ENCODE results near the gene SSH2. TPM values are rescaled to one million over a fixed set of nuclear protein-coding genes. Genes with fewer than 3 reads are reported as not detected.

Gene SSH2
- total and polyA plus RNA-seq, 9 of the 15 experiments (the other 6 are each of a cell fraction or from before 2014, with no cell fraction given) = 3.9 to 16.1 (median 10.2) TPM

DNA sequence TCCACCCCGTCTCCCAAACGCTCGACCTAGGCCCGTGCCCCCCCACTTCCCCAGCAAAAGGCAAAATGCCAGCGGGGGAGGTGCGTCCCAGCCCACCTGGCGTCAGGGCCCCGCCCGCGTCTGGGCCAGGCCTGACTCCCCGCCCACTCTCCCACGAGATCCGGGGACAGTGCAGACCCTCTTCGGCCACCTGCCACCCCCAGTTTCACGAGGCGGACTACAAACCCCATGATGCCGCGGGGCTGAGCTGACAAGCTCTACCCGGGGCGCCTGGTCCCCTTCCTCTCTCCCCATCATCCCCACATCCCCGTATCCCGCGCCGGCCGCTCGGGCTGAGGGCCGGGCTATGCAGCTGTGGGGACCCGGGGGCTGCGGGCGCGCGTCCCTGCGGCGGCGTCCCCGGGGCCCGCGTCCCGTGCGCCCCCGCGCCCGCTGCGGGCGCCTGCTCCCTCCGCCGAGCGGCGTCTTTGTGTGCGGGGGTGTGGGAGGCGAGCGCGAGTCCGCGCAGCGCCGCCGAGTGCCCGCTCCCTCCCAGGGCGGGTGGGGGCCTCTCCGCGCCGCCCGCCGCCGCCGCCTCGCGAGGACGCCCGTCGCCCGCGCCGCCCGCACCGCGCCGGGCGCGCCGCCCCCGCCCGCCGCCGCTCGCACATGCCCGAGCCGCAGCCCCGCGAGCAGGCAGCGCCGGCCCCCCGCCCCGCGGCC is 337.0 kb downstream of the SSH2 start, which contains the start of gene ANKRD13B (continued):
- TF ChIP-seq, protein P1, sequence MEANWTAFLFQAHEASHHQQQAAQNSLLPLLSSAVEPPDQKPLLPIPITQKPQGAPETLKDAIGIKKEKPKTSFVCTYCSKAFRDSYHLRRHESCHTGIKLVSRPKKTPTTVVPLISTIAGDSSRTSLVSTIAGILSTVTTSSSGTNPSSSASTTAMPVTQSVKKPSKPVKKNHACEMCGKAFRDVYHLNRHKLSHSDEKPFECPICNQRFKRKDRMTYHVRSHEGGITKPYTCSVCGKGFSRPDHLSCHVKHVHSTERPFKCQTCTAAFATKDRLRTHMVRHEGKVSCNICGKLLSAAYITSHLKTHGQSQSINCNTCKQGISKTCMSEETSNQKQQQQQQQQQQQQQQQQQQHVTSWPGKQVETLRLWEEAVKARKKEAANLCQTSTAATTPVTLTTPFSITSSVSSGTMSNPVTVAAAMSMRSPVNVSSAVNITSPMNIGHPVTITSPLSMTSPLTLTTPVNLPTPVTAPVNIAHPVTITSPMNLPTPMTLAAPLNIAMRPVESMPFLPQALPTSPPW (CRISPR knock-in tag; IDR thresholded peaks at IDR 0.05) = peak; percentile 46
- TF ChIP-seq, protein P2, sequence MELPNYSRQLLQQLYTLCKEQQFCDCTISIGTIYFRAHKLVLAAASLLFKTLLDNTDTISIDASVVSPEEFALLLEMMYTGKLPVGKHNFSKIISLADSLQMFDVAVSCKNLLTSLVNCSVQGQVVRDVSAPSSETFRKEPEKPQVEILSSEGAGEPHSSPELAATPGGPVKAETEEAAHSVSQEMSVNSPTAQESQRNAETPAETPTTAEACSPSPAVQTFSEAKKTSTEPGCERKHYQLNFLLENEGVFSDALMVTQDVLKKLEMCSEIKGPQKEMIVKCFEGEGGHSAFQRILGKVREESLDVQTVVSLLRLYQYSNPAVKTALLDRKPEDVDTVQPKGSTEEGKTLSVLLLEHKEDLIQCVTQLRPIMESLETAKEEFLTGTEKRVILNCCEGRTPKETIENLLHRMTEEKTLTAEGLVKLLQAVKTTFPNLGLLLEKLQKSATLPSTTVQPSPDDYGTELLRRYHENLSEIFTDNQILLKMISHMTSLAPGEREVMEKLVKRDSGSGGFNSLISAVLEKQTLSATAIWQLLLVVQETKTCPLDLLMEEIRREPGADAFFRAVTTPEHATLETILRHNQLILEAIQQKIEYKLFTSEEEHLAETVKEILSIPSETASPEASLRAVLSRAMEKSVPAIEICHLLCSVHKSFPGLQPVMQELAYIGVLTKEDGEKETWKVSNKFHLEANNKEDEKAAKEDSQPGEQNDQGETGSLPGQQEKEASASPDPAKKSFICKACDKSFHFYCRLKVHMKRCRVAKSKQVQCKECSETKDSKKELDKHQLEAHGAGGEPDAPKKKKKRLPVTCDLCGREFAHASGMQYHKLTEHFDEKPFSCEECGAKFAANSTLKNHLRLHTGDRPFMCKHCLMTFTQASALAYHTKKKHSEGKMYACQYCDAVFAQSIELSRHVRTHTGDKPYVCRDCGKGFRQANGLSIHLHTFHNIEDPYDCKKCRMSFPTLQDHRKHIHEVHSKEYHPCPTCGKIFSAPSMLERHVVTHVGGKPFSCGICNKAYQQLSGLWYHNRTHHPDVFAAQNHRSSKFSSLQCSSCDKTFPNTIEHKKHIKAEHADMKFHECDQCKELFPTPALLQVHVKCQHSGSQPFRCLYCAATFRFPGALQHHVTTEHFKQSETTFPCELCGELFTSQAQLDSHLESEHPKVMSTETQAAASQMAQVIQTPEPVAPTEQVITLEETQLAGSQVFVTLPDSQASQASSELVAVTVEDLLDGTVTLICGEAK (IDR thresholded peaks at IDR 0.05) = 0 out of 2 replicates have a peak, but pooled peaks have one; percentile 42
- TF ChIP-seq, protein P2 (CRISPR knock-in tag; IDR thresholded peaks at IDR 0.05) = no peak
- no peak for TF ChIP-seq ATF1 (CRISPR knock-in tag; IDR thresholded peaks at IDR 0.05)
- no peak for TF ChIP-seq ATF1 (tag; IDR thresholded peaks at IDR 0.05)
- TF ChIP-seq ZNF507 (tag; conservative IDR thresholded peaks at IDR 0.05) = no peak
- TF ChIP-seq GATAD2B (IDR thresholded peaks at IDR 0.05; ENCODE audit: borderline replicate concordance) = peak; percentile 60; the same call in 1 of the 2 replicates
- no peak for TF ChIP-seq ZNF707 (CRISPR knock-in tag; conservative IDR thresholded peaks at IDR 0.05)
- no peak for TF ChIP-seq CBFA2T3 (IDR thresholded peaks at IDR 0.05)
- TF ChIP-seq ZNF586 (CRISPR knock-in tag; conservative IDR thresholded peaks at IDR 0.05) = no peak
- no peak for TF ChIP-seq KLF1 (tag; IDR thresholded peaks at IDR 0.05)
- peak; percentile 32 for TF ChIP-seq CCNT2 (IDR thresholded peaks at IDR 0.05; ENCODE audit: borderline replicate concordance, extremely low read depth, insufficient read length, low read depth, low read length)
- TF ChIP-seq SLC30A9 (CRISPR knock-in tag; IDR thresholded peaks at IDR 0.05) = no peak
- peak; percentile 80 for TF ChIP-seq HCFC1 (IDR thresholded peaks at IDR 0.05; ENCODE audit: low read depth, low read length)
- TF ChIP-seq HLTF (IDR thresholded peaks at IDR 0.05) = no peak
- TF ChIP-seq MBD2 (IDR thresholded peaks at IDR 0.05; ENCODE audit: borderline replicate concordance, low read depth) = 0 out of 2 replicates have a peak, but pooled peaks have one; percentile 24
- TF ChIP-seq ZNF274 (IDR thresholded peaks at IDR 0.05; ENCODE audit: borderline replicate concordance, low read depth, low read length) = no peak
- no peak for TF ChIP-seq CEBPB (tag; IDR thresholded peaks at IDR 0.05)
